GM12864 (cell line): ENCODE data around the gene IREB2.
A peak's percentile ranks its signal among the peaks of the same experiment; 100 is the strongest.

Experiments used
- DNase-seq: peaks from one replicate; pipeline ENCODE4 v3.0.0-alpha.2; 2011; ENCODE audit warnings: low read depth
- H3K4me3 ChIP-seq: 2 replicates; pipeline ENCODE4 v1.5.1; 2011; ENCODE audit warnings: mild to moderate bottlenecking, low read depth, low read length, control low read depth
- TF ChIP-seq, protein P1 (sequence below): IDR thresholded peaks from 2 replicates; pipeline ENCODE4 v1.5.1; 2011; ENCODE audit warnings: low read depth, mild to moderate bottlenecking, moderate library complexity, low read length, control low read depth, inconsistent platforms; ENCODE audit errors: missing control alignments

The IREB2 gene

DNA sequence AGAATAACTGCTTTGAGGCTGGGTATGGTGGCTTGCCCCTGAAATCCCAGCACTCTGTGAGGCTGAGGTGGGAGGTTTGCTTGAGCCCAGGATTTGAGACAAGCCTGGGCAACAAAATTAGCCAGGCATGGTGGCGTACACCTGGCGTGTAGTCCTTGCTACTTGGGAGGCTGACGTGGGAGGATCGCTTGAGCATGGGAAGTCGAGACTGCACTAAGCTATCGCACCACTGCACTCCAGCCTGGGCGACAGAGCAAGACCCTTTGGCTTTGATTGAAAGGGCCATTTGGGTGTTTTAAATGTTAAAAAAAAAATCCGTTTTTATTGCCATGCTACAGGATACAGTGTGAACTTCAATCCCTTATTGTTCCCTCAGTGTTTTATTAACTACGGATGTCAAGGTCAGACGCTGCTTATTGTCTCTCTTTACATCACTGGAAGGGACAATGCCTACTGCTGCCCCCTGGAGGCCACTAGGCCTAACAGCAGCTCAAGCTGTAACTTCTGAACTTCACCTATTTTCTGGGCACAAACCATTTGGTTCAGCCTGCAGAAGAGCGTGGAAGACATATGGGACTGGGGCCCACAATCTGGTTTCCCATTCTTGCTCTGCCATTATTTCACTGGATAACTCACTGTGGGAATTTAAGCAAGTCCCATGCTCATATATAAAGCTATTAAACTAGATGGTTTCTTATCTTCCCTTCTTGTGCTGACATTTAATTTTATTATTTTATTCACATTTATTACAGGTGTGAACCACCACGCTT, 15.3 kb upstream of the IREB2 start:
- TF ChIP-seq, protein P1, sequence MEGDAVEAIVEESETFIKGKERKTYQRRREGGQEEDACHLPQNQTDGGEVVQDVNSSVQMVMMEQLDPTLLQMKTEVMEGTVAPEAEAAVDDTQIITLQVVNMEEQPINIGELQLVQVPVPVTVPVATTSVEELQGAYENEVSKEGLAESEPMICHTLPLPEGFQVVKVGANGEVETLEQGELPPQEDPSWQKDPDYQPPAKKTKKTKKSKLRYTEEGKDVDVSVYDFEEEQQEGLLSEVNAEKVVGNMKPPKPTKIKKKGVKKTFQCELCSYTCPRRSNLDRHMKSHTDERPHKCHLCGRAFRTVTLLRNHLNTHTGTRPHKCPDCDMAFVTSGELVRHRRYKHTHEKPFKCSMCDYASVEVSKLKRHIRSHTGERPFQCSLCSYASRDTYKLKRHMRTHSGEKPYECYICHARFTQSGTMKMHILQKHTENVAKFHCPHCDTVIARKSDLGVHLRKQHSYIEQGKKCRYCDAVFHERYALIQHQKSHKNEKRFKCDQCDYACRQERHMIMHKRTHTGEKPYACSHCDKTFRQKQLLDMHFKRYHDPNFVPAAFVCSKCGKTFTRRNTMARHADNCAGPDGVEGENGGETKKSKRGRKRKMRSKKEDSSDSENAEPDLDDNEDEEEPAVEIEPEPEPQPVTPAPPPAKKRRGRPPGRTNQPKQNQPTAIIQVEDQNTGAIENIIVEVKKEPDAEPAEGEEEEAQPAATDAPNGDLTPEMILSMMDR, result peak; percentile 94
- no peak for DNase-seq
- no peak overlapping the region for H3K4me3 ChIP-seq

DNA sequence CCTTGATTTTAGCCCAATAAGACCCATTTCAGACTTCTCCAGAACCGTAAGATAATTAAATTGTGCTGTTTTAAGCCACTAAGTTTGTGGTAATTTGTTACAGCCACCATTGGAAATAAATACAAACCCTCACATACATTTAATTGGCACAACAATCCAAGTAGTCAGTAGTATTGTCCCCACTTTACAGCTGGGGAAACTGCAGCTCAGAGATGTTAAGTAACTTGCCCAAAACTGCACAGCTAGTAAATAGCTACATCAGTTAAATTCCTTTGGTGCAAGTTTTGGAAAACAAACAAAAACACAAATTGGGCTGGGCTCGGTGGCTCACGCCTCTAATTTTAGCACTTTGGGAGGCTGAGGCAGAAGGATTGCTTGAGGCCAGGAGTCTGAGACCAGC, 13.3 kb upstream of the IREB2 start:
- DNase-seq, result no peak
- TF ChIP-seq, protein P1, result no peak

GRCh38 chr15:78425643-78426042, 12.4 kb upstream of the IREB2 start:
- TF ChIP-seq, protein P1, result no peak
- H3K4me3 ChIP-seq, result no peak overlapping the region
- DNase-seq, result no peak

More for the DNA sequence above, 13.3 kb upstream of the IREB2 start:
- H3K4me3 ChIP-seq, result no peak overlapping the region

DNA sequence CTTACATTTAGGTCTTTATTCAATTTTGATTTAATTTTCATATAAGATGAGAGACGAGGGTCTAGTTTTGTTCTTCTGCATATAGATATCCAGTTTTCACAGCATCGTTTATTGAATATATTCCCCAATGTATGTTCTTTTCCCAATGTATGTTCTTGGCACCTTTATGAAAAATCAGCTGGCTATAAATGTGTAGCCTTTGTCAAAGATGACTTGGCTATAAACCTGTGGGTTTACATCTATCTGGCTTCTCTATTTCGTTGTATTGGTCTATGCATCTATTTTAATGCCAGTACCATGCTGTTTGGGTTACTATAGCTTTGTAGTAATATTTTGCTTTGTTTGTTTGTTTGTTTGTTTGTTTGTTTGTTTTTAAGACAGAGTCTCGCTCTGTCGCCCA, 11.7 kb upstream of the IREB2 start:
- TF ChIP-seq, protein P1, result no peak
- H3K4me3 ChIP-seq, result no peak overlapping the region
- DNase-seq, result no peak

GRCh38 chr15:78427953-78428352, 10.1 kb upstream of the IREB2 start:
- H3K4me3 ChIP-seq, result no peak overlapping the region
- DNase-seq, result no peak
- TF ChIP-seq, protein P1, result no peak

- DNase-seq, result no peak
- TF ChIP-seq, protein P1, result no peak
- H3K4me3 ChIP-seq, result no peak overlapping the region
Measured at GRCh38 chr15:78429477-78429876, 8.5 kb upstream of the IREB2 start.

- no peak overlapping the region for H3K4me3 ChIP-seq
- TF ChIP-seq, protein P1, result no peak
- DNase-seq, result no peak
Measured at GRCh38 chr15:78431955-78432354, 6.1 kb upstream of the IREB2 start.
